Measurements from ENCODE around the gene ENTR1. TPM values are rescaled to one million over a fixed set of nuclear protein-coding genes. Genes with fewer than 3 reads are reported as not detected.

Gene ENTR1
- total and polyA plus RNA-seq, 2 of the 4 experiments (the other 2 are of a cell fraction): 14.5 to 37.3 TPM

GRCh38 chr9:136409557-136410455 lies 608 bp downstream of the ENTR1 start (continued):
- TF ChIP-seq, protein P1, sequence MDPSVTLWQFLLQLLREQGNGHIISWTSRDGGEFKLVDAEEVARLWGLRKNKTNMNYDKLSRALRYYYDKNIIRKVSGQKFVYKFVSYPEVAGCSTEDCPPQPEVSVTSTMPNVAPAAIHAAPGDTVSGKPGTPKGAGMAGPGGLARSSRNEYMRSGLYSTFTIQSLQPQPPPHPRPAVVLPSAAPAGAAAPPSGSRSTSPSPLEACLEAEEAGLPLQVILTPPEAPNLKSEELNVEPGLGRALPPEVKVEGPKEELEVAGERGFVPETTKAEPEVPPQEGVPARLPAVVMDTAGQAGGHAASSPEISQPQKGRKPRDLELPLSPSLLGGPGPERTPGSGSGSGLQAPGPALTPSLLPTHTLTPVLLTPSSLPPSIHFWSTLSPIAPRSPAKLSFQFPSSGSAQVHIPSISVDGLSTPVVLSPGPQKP (IDR thresholded peaks at IDR 0.05; ENCODE audit: borderline replicate concordance, low read depth, low read length): no peak
- TF ChIP-seq BHLHE40 (IDR thresholded peaks at IDR 0.05; ENCODE audit: low read depth, low read length): 0 out of 2 replicates have a peak, but pooled peaks have one; percentile 34

- peak overlapping the region; percentile 65 for H2AK9ac ChIP-seq (replicated peaks; ENCODE audit: low read depth, low read length, poor library complexity)
- no peak overlapping the region for H2BK120ac ChIP-seq (ENCODE audit: low read depth, low read length)
- no peak overlapping the region for H4K8ac ChIP-seq (ENCODE audit: low read depth in 2 of 2, low read length in 2 of 2)
- no peaks in the 10 kb centered on the region for H3K27me3 ChIP-seq (ENCODE audit: control insufficient read depth, insufficient read depth, low read length)
- WGBS, 2 experiments (ENCODE audit: extremely low coverage in 2 of 2, insufficient read length in 1 of 2): 80% methylated on average over 1 of the region's 7 CpGs; no CpG with 5 or more reads in 1 of the 2 experiments
- peaks cover 25% of the 10 kb centered on the region for H4K20me1 ChIP-seq (ENCODE audit: insufficient read depth, low read length)
- H3K9me1 ChIP-seq (ENCODE audit: insufficient read depth, low read length): peaks cover 7% of the 10 kb centered on the region; the same call in 1 of the 2 replicates
- ChIA-PET POLR2A (ENCODE audit: unreplicated experiment) (no interaction called here), CTCF (no interaction called here)
- no peak overlapping the region for H3K23ac ChIP-seq (ENCODE audit: low read depth, low read length)
- H2BK20ac ChIP-seq (ENCODE audit: low read depth, low read length): no peak overlapping the region
- no peak overlapping the region for H3K4ac ChIP-seq (ENCODE audit: low read depth, low read length)
- no peaks in the 10 kb centered on the region for H3K9me3 ChIP-seq (ENCODE audit: control insufficient read depth, insufficient read depth, low read length)
- intact Hi-C loops (cut with micrococcal nuclease): no loop called here
- H2BK5ac ChIP-seq (ENCODE audit: low read depth, low read length, poor library complexity, severe bottlenecking): no peak overlapping the region
- H3K4me1 ChIP-seq (ENCODE audit: control insufficient read depth, insufficient read depth, low read length): peaks cover 12% of the 10 kb centered on the region
- no peak overlapping the region for H2BK15ac ChIP-seq (ENCODE audit: low read depth, low read length)
- no peak overlapping the region for H4K5ac ChIP-seq (ENCODE audit: low read depth, low read length)
- no peak overlapping the region for H4K91ac ChIP-seq (ENCODE audit: insufficient read depth, low read depth, low read length)
- no peak overlapping the region for H2AK5ac ChIP-seq (ENCODE audit: low read depth, low read length)
- no peak overlapping the region for H3K4me2 ChIP-seq (ENCODE audit: low read depth, low read length)
- peaks cover 38% of the 10 kb centered on the region for H3K36me3 ChIP-seq (ENCODE audit: control insufficient read depth, insufficient read depth, low read length)
- in situ Hi-C loops (cut with MboI; ENCODE audit: low sequenced_read_pairs): no loop called here
- H3K79me1 ChIP-seq (ENCODE audit: low read depth in 1 of 2, low read length in 2 of 2): peaks cover 12 to 44% of the 10 kb centered on the region in 2 experiments
- dilution Hi-C loops (cut with HindIII; ENCODE audit: low sequenced_read_pairs, unreplicated experiment): no loop called here
- no peak overlapping the region for H3K9ac ChIP-seq (ENCODE audit: low read depth, low read length)
- ATAC-seq (ENCODE audit: low read depth): no peak
- no peak overlapping the region for H3K56ac ChIP-seq (ENCODE audit: extremely low read depth, insufficient read depth, low read length)
- H3K27ac ChIP-seq (ENCODE audit: insufficient read depth, low read length): no peak overlapping the region
- H2AFZ ChIP-seq (replicated peaks; ENCODE audit: low read length, poor library complexity): no peak overlapping the region
- no TSS peak for BruUV-seq (replicated peaks)
- H3K18ac ChIP-seq (ENCODE audit: low read depth, low read length): no peak overlapping the region
- no peak for DNase-seq
- H3K14ac ChIP-seq (replicated peaks; ENCODE audit: low read depth, low read length): no peak overlapping the region
- no peak overlapping the region for H3K4me3 ChIP-seq (ENCODE audit: insufficient read depth, low read depth, low read length)
- no peak for TF ChIP-seq POLR2A (IDR thresholded peaks at IDR 0.05; ENCODE audit: low read depth, low read length)
- TF ChIP-seq RAD21 (IDR thresholded peaks at IDR 0.05; ENCODE audit: low read length): no peak
- TF ChIP-seq CTCF (conservative IDR thresholded peaks at IDR 0.05; ENCODE audit: low read depth, low read length): no peak
- no peak for TF ChIP-seq MAFK (IDR thresholded peaks at IDR 0.05; ENCODE audit: low read depth, low read length)
- TF ChIP-seq MXI1 (IDR thresholded peaks at IDR 0.05; ENCODE audit: borderline replicate concordance, low read depth, low read length): no peak
- no peak for TF ChIP-seq SMC3 (IDR thresholded peaks at IDR 0.05; ENCODE audit: low read depth, low read length)
- TF ChIP-seq, protein P1 (IDR thresholded peaks at IDR 0.05; ENCODE audit: borderline replicate concordance, low read depth, low read length): no peak
- no peak for TF ChIP-seq MAZ (IDR thresholded peaks at IDR 0.05; ENCODE audit: borderline replicate concordance, low read depth, low read length)
- TF ChIP-seq FOS (IDR thresholded peaks at IDR 0.05; ENCODE audit: low read depth, low read length): no peak
- no peak for TF ChIP-seq NFE2L2 (IDR thresholded peaks at IDR 0.05; ENCODE audit: low read depth, low read length)
- no peak for TF ChIP-seq BHLHE40 (IDR thresholded peaks at IDR 0.05; ENCODE audit: low read depth, low read length)
Measured at GRCh38 chr9:136407911-136408310, 2.5 kb downstream of the ENTR1 start.

All from IMR-90 (cell line).